RWPE2 (cell line): ENCODE data around the gene RNF222.

ENCODE experiments used
- ATAC-seq: fragments of 200-7000 bp; cut with Tn5 transposase; 3 replicates; pipeline ENCODE4 v1.9.1; 2021; ENCODE audit warnings: low read depth
- DNase-seq: peaks from one replicate; pipeline ENCODE4 v3.0.0-alpha.2; 2020; ENCODE audit warnings: low spot score
- H3K27ac ChIP-seq: fragments of 450-650 bp; 2 replicates; pipeline ENCODE4 v1.5.1; 2017; ENCODE audit warnings: mild to moderate bottlenecking; ENCODE audit not compliant: poor library complexity, severe bottlenecking
- H3K27me3 ChIP-seq: fragments of 250-450 bp; sonication (Bioruptor Pico); 2 replicates; pipeline ENCODE4 v1.5.1; 2021; ENCODE audit warnings: mild to moderate bottlenecking, moderate library complexity; ENCODE audit not compliant: insufficient read depth, poor library complexity, severe bottlenecking
- H3K36me3 ChIP-seq: fragments of 250-450 bp; sonication (Bioruptor Pico); 2 replicates; pipeline ENCODE4 v1.5.1; 2020; ENCODE audit warnings: low read depth, mild to moderate bottlenecking, moderate library complexity
- H3K4me1 ChIP-seq: fragments of 250-450 bp; sonication (Bioruptor Pico); 2 replicates; pipeline ENCODE4 v1.5.1; 2021; ENCODE audit warnings: mild to moderate bottlenecking, moderate library complexity; ENCODE audit not compliant: insufficient read depth, poor library complexity, severe bottlenecking
- H3K4me3 ChIP-seq: fragments of 250-450 bp; sonication (Bioruptor Pico); 2 replicates; pipeline ENCODE4 v1.5.1; 2021; ENCODE audit warnings: mild to moderate bottlenecking, moderate library complexity; ENCODE audit not compliant: severe bottlenecking
- H3K9me3 ChIP-seq: fragments of 250-450 bp; sonication (Bioruptor Pico); 2 replicates; pipeline ENCODE4 v1.5.1; 2021; ENCODE audit warnings: mild to moderate bottlenecking, moderate library complexity; ENCODE audit not compliant: severe bottlenecking
- CTCF ChIP-seq: fragments of 450-650 bp; IDR thresholded peaks from one replicate; pipeline ENCODE4 v1.5.1; 2017; ENCODE audit warnings: mild to moderate bottlenecking, moderate library complexity; ENCODE audit not compliant: poor library complexity, severe bottlenecking

Gene RNF222

GRCh38 chr17:8421571-8421970 is 23.9 kb upstream of the RNF222 start:
- H3K4me1 ChIP-seq, result no peaks in the 10 kb centered on the region
- no peak overlapping the region for H3K27ac ChIP-seq
- TF ChIP-seq CTCF, result no peak
- no peaks in the 10 kb centered on the region for H3K9me3 ChIP-seq
- no peaks in the 10 kb centered on the region for H3K27me3 ChIP-seq
- H3K36me3 ChIP-seq, result no peaks in the 10 kb centered on the region
- DNase-seq (no peak), ATAC-seq (peak; percentile 46; the same call in 1 of the 3 replicates)
- H3K4me3 ChIP-seq, result no peak overlapping the region

GRCh38 chr17:8420041-8420934 is 22.7 kb upstream of the RNF222 start:
- DNase-seq, result no peak
- TF ChIP-seq CTCF, result no peak

GRCh38 chr17:8419305-8419704 is 21.7 kb upstream of the RNF222 start:
- Histone ChIP-seq H3K27ac (no peak overlapping the region), H3K36me3 (no peaks in the 10 kb centered on the region), H3K27me3 (no peaks in the 10 kb centered on the region), H3K9me3 (no peaks in the 10 kb centered on the region), H3K4me1 (no peaks in the 10 kb centered on the region), H3K4me3 (no peak overlapping the region)
- TF ChIP-seq CTCF, result no peak
- no peak for DNase-seq
- no peak for ATAC-seq

More at GRCh38 chr17:8420041-8420934, 22.7 kb upstream of the RNF222 start:
- 0 out of 3 replicates have a peak, but pooled peaks have one; percentile 17 for ATAC-seq
- Histone ChIP-seq H3K4me1 (no peaks in the 10 kb centered on the region), H3K27ac (no peak overlapping the region), H3K36me3 (no peaks in the 10 kb centered on the region), H3K4me3 (no peak overlapping the region), H3K9me3 (no peaks in the 10 kb centered on the region), H3K27me3 (no peaks in the 10 kb centered on the region)

GRCh38 chr17:8418471-8418870 is 20.8 kb upstream of the RNF222 start:
- TF ChIP-seq CTCF, result no peak
- DNase-seq (no peak), ATAC-seq (no peak)
- H3K9me3 ChIP-seq, result no peaks in the 10 kb centered on the region
- no peaks in the 10 kb centered on the region for H3K4me1 ChIP-seq
- no peak overlapping the region for H3K4me3 ChIP-seq
- no peaks in the 10 kb centered on the region for H3K27me3 ChIP-seq
- no peaks in the 10 kb centered on the region for H3K36me3 ChIP-seq
- no peak overlapping the region for H3K27ac ChIP-seq

- no peak for TF ChIP-seq CTCF
- Histone ChIP-seq H3K4me1 (no peaks in the 10 kb centered on the region), H3K4me3 (no peak overlapping the region), H3K36me3 (no peaks in the 10 kb centered on the region), H3K27me3 (no peaks in the 10 kb centered on the region), H3K9me3 (no peaks in the 10 kb centered on the region), H3K27ac (no peak overlapping the region)
- no peak for ATAC-seq
- DNase-seq, result no peak
Measured at GRCh38 chr17:8417806-8418205, 20.2 kb upstream of the RNF222 start.
